OCI-LY3 (cell line): ENCODE data around the gene SH3RF3.

Source experiments
- CTCF ChIP-seq: fragments of 200-600, 300-600 bp; sonication (generic); IDR thresholded peaks from 2 replicates; pipeline ENCODE4 v1.5.1; 2014; ENCODE audit warnings: antibody characterized with exemption, low read length, low read depth
- EZH2phosphoT487 ChIP-seq: fragments of 200-600 bp; shearing (Covaris generic); IDR thresholded peaks from 2 replicates; pipeline ENCODE4 v1.6.1; 2018; ENCODE audit warnings: antibody characterized with exemption, mixed run types, low read depth

GRCh38 chr2:109170645-109171044, 41.6 kb downstream of the SH3RF3 start:
- TF ChIP-seq CTCF (no peak), EZH2phosphoT487 (no peak)
